Hepatocyte (in vitro differentiated cells): ENCODE data around the gene WNT11. TPM values are rescaled to one million over a fixed set of nuclear protein-coding genes. Genes with fewer than 3 reads are reported as not detected.

Experiments
- DNase-seq: peaks from one replicate; pipeline ENCODE4 v3.0.0-alpha.2; 2016; ENCODE audit warnings: low spot score
- H2AFZ ChIP-seq: fragments of 200-600 bp; sonication (generic); 2 replicates; pipeline ENCODE4 v1.6.0; 2016; ENCODE audit warnings: antibody characterized with exemption, mild to moderate bottlenecking
- H3K27ac ChIP-seq: fragments of 200-600 bp; sonication (generic); 2 replicates; pipeline ENCODE4 v1.5.1; 2016; ENCODE audit warnings: mild to moderate bottlenecking
- H3K27me3 ChIP-seq: fragments of 200-600 bp; sonication (generic); 2 replicates; pipeline ENCODE4 v1.6.1; 2016
- H3K36me3 ChIP-seq: fragments of 200-600 bp; sonication (generic); replicated peaks from 2 replicates; pipeline ENCODE4 v1.5.1; 2016; ENCODE audit warnings: low read depth; ENCODE audit not compliant: insufficient read depth
- H3K4me1 ChIP-seq: fragments of 200-600 bp; sonication (generic); 2 replicates; pipeline ENCODE4 v1.5.1; 2016; ENCODE audit warnings: mild to moderate bottlenecking, moderate library complexity; ENCODE audit not compliant: insufficient read depth
- H3K4me2 ChIP-seq: fragments of 200-600 bp; sonication (generic); 2 replicates; pipeline ENCODE4 v1.6.0; 2016
- H3K4me3 ChIP-seq: fragments of 200-600 bp; sonication (generic); 2 replicates; pipeline ENCODE4 v1.5.1; 2016; ENCODE audit warnings: mild to moderate bottlenecking
- H3K79me2 ChIP-seq: fragments of 200-600 bp; sonication (generic); 2 replicates; pipeline ENCODE4 v1.6.0; 2017; ENCODE audit warnings: mild to moderate bottlenecking
- H3K9me2 ChIP-seq: fragments of 200-600 bp; sonication (generic); replicated peaks from 2 replicates; pipeline ENCODE4 v1.6.0; 2017; ENCODE audit warnings: mild to moderate bottlenecking; ENCODE audit not compliant: insufficient read depth
- H3K9me3 ChIP-seq: fragments of 200-600 bp; sonication (generic); 2 replicates; pipeline ENCODE4 v1.5.1; 2016; ENCODE audit warnings: low read depth, mild to moderate bottlenecking
- H4K20me1 ChIP-seq: fragments of 200-600 bp; sonication (generic); 2 replicates; pipeline ENCODE4 v1.6.0; 2016; ENCODE audit warnings: mild to moderate bottlenecking; ENCODE audit not compliant: insufficient read depth, poor library complexity, severe bottlenecking
- CTCF ChIP-seq: fragments of 200-600 bp; sonication (generic); IDR thresholded peaks from 2 replicates; pipeline ENCODE4 v1.5.1; 2016; ENCODE audit warnings: antibody characterized with exemption, mild to moderate bottlenecking; ENCODE audit not compliant: poor library complexity
- EZH2 ChIP-seq: fragments of 200-600 bp; sonication (generic); IDR thresholded peaks from 2 replicates; pipeline ENCODE4 v1.6.1; 2016; ENCODE audit warnings: antibody characterized with exemption, mild to moderate bottlenecking, borderline replicate concordance
- EZH2phosphoT487 ChIP-seq: fragments of 200-600 bp; sonication (generic); IDR thresholded peaks from one replicate; pipeline ENCODE4 v1.6.1; 2018; ENCODE audit warnings: antibody characterized with exemption, mild to moderate bottlenecking, low read depth, moderate library complexity; ENCODE audit not compliant: unreplicated experiment, severe bottlenecking
- WGBS: methylation state at CpG from one replicate; pipeline ENCODE4 v1.1.6; 2016; ENCODE audit warnings: low lambda C conversion rate; ENCODE audit errors: missing lambda C conversion rate; 5-methylcytosine and 5-hydroxymethylcytosine counted together
- polyA plus RNA-seq: library from polyadenylated mRNA; unstranded; fragments of >200 nt; fragmentation: Nextera tagmentation; extraction: Ambion mirVana; gene quantifications from 2 replicates; pipeline ENCODE4 v1.2.1, GENCODE V29; 2016
- total RNA-seq: library from RNA; depleted of rRNA; stranded (reverse); fragments of >200 nt; gene quantifications from 2 replicates; pipeline ENCODE4 v1.2.3, GENCODE V29; 2014

Gene WNT11
- total and polyA plus RNA-seq, 2 experiments from 2014 or later = 16.4 to 19.1 TPM

GRCh38 chr11:76147106-76147740 is 59.1 kb downstream of the WNT11 start:
- no peak overlapping the region for H2AFZ ChIP-seq
- H3K4me2 ChIP-seq = peak overlapping the region; percentile 30
- TF ChIP-seq EZH2phosphoT487 (no peak), EZH2 (no peak), CTCF (no peak)
- peaks cover 16% of the 10 kb centered on the region for H3K4me1 ChIP-seq
- no peaks in the 10 kb centered on the region for H3K36me3 ChIP-seq
- no peak for DNase-seq
- H4K20me1 ChIP-seq = no peaks in the 10 kb centered on the region
- no peaks in the 10 kb centered on the region for H3K9me2 ChIP-seq
- no peaks in the 10 kb centered on the region for H3K9me3 ChIP-seq
- 74% methylated on average over 14 of the region's 14 CpGs for WGBS
- H3K79me2 ChIP-seq = no peaks in the 10 kb centered on the region
- no peaks in the 10 kb centered on the region for H3K27me3 ChIP-seq
- peak overlapping the region; percentile 93 for H3K27ac ChIP-seq
- no peak overlapping the region for H3K4me3 ChIP-seq

GRCh38 chr11:76143274-76143673 is 63.0 kb downstream of the WNT11 start:
- H3K4me1 ChIP-seq = peaks cover 9% of the 10 kb centered on the region
- DNase-seq = no peak
- H3K4me2 ChIP-seq = no peak overlapping the region
- no peaks in the 10 kb centered on the region for H3K79me2 ChIP-seq
- TF ChIP-seq EZH2 (no peak), EZH2phosphoT487 (no peak), CTCF (no peak)
- no peaks in the 10 kb centered on the region for H3K27me3 ChIP-seq
- 96% methylated on average over 11 of the region's 11 CpGs for WGBS
- H2AFZ ChIP-seq = no peak overlapping the region
- H3K9me3 ChIP-seq = no peaks in the 10 kb centered on the region
- H3K36me3 ChIP-seq = no peaks in the 10 kb centered on the region
- no peak overlapping the region for H3K4me3 ChIP-seq
- no peaks in the 10 kb centered on the region for H3K9me2 ChIP-seq
- H3K27ac ChIP-seq = no peak overlapping the region
- H4K20me1 ChIP-seq = no peaks in the 10 kb centered on the region

GRCh38 chr11:76141901-76142588 is 64.3 kb downstream of the WNT11 start:
- no peak for TF ChIP-seq CTCF
- TF ChIP-seq EZH2 = no peak
- no peak for TF ChIP-seq EZH2phosphoT487
- Histone ChIP-seq H2AFZ (no peak overlapping the region), H4K20me1 (no peaks in the 10 kb centered on the region), H3K9me3 (no peaks in the 10 kb centered on the region), H3K9me2 (no peaks in the 10 kb centered on the region), H3K4me2 (no peak overlapping the region), H3K27me3 (no peaks in the 10 kb centered on the region), H3K4me3 (no peak overlapping the region), H3K4me1 (peaks cover 3% of the 10 kb centered on the region), H3K36me3 (no peaks in the 10 kb centered on the region), H3K27ac (no peak overlapping the region), H3K79me2 (no peaks in the 10 kb centered on the region)
- WGBS = 95% methylated on average over 12 of the region's 12 CpGs
- no peak for DNase-seq
